DND-41 (cell line): ENCODE measurements around the gene FEM1B.

Experiments used
- ATAC-seq: fragments of 200-7000 bp; cut with Tn5 transposase; 3 replicates; pipeline ENCODE4 v1.9.1; 2021; ENCODE audit warnings: low read depth; ENCODE audit not compliant: insufficient read depth
- DNase-seq: peaks from one replicate; pipeline ENCODE4 v3.0.0-alpha.2; 2020
- H2AFZ ChIP-seq: 2 replicates; pipeline ENCODE4 v1.6.0; 2012; ENCODE audit warnings: low read depth, low read length
- H3K27ac ChIP-seq: 2 replicates; pipeline ENCODE4 v1.5.1; 2012; ENCODE audit warnings: low read length, inconsistent platforms
- H3K27me3 ChIP-seq: fragments of 200-600 bp; sonication (generic); 2 replicates; pipeline ENCODE4 v1.6.0; 2012; ENCODE audit warnings: low read length, mild to moderate bottlenecking, inconsistent platforms; ENCODE audit not compliant: insufficient read depth, poor library complexity
- H3K36me3 ChIP-seq: 2 replicates; pipeline ENCODE4 v1.5.1; 2012; ENCODE audit warnings: low read length, inconsistent platforms; ENCODE audit not compliant: insufficient read depth
- H3K4me1 ChIP-seq: 2 replicates; pipeline ENCODE4 v1.5.1; 2012; ENCODE audit warnings: mild to moderate bottlenecking, low read length; ENCODE audit not compliant: insufficient read depth
- H3K4me2 ChIP-seq: 2 replicates; pipeline ENCODE4 v1.6.0; 2012; ENCODE audit warnings: mild to moderate bottlenecking, moderate library complexity, low read length, inconsistent platforms; ENCODE audit not compliant: insufficient read depth
- H3K4me3 ChIP-seq, 2 experiments: fragments of 200-600 bp in 1 of 2; shearing (Covaris generic) in 1 of 2; 2 replicates each; pipeline ENCODE4 v1.5.1; 2012 to 2016; ENCODE audit warnings: inconsistent platforms in 2 of 2, low read length in 2 of 2, mild to moderate bottlenecking in 2 of 2, low read depth in 1 of 2, moderate library complexity in 1 of 2
- H3K79me2 ChIP-seq: 2 replicates; pipeline ENCODE4 v1.6.0; 2012; ENCODE audit warnings: low read length, inconsistent platforms; ENCODE audit not compliant: insufficient read depth
- H3K9ac ChIP-seq: 2 replicates; pipeline ENCODE4 v1.6.0; 2012; ENCODE audit warnings: low read depth, mild to moderate bottlenecking, inconsistent platforms, low read length, moderate library complexity
- H3K9me3 ChIP-seq: 2 replicates; pipeline ENCODE4 v1.5.1; 2012; ENCODE audit warnings: low read length, moderate library complexity, mild to moderate bottlenecking, inconsistent platforms; ENCODE audit not compliant: insufficient read depth, severe bottlenecking
- H4K20me1 ChIP-seq: 2 replicates; pipeline ENCODE4 v1.6.0; 2012; ENCODE audit warnings: low read length; ENCODE audit not compliant: insufficient read depth
- EZH2 ChIP-seq: IDR thresholded peaks from 3 replicates; pipeline ENCODE4 v1.6.1; 2012; ENCODE audit warnings: borderline replicate concordance, low read depth, mild to moderate bottlenecking, moderate library complexity, low read length, inconsistent platforms; ENCODE audit not compliant: severe bottlenecking
- TF ChIP-seq, protein P1 (sequence below): IDR thresholded peaks from 2 replicates; pipeline ENCODE4 v1.5.1; 2012; ENCODE audit warnings: borderline replicate concordance, low read length, moderate library complexity, mild to moderate bottlenecking; ENCODE audit not compliant: poor library complexity, severe bottlenecking; ENCODE audit errors: extremely low read depth

Gene FEM1B

DNA sequence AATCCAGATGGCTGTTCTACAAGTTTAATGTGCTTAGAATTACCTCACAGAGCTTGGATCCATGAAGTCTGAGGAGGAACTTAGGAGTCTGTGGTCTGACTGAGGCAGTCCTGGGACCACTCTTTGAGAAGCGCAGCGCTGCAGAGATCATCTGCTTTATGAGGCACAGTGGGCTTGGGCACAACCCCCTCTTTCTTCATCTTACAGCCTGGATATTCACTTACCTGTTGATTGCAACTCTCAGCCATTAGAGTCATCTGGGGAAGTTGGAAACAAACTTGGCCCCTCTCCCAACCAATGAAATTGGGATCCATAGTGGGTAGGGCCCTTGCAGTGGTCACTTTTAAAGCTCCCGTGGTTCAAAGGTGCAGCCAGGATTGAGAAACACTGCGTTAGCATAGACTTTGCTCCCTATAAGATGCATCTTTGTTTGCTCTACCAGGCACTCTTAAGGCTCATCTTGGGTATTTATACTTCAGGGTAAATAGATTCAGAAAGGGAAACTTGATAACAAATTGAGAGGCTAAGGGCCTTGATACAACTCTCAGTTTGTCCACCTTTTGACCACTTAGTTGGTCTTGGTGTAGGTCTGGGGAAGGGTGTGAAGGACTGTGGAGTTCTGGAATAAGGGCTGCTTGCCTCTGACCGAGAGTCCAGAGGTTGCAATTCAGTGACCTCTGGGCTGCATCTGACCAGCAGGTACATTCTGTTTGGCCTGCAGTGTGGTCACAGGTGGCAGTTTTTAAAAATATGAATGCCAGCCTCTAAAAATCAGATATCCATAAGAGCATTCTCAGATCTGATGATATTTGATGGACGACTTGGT lies 22.8 kb downstream of the FEM1B start:
- Histone ChIP-seq H4K20me1 (no peaks in the 10 kb centered on the region), H3K4me1 (peaks cover 21% of the 10 kb centered on the region), H3K36me3 (no peaks in the 10 kb centered on the region), H2AFZ (no peak overlapping the region), H3K27me3 (no peaks in the 10 kb centered on the region), H3K27ac (no peak overlapping the region), H3K9me3 (no peaks in the 10 kb centered on the region), H3K4me3 (no peak overlapping the region), H3K9ac (no peak overlapping the region), H3K4me2 (no peak overlapping the region), H3K79me2 (no peaks in the 10 kb centered on the region)
- no peak for ATAC-seq
- TF ChIP-seq EZH2: no peak
- TF ChIP-seq, protein P1, sequence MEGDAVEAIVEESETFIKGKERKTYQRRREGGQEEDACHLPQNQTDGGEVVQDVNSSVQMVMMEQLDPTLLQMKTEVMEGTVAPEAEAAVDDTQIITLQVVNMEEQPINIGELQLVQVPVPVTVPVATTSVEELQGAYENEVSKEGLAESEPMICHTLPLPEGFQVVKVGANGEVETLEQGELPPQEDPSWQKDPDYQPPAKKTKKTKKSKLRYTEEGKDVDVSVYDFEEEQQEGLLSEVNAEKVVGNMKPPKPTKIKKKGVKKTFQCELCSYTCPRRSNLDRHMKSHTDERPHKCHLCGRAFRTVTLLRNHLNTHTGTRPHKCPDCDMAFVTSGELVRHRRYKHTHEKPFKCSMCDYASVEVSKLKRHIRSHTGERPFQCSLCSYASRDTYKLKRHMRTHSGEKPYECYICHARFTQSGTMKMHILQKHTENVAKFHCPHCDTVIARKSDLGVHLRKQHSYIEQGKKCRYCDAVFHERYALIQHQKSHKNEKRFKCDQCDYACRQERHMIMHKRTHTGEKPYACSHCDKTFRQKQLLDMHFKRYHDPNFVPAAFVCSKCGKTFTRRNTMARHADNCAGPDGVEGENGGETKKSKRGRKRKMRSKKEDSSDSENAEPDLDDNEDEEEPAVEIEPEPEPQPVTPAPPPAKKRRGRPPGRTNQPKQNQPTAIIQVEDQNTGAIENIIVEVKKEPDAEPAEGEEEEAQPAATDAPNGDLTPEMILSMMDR: no peak
- no peak for DNase-seq

DNA sequence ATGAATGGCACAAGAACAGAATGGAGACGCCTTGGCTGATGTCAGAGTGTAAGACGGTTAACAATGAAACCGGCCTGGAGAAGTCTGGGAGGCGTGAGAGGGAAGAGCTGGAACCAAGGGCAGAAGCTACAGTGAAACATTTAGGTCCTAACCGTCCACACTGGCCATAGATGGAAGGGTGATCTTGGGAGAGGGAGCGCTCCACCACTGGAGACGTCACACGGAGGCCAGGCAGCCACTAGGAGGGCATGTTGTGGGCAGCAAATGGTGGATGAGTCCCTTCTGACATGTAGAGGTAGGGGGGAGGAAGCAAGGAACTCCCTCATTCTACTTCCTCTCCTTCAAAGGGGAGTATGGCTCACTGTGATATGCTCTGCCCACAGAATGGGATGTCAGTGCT lies 23.8 kb downstream of the FEM1B start:
- Histone ChIP-seq H3K4me1 (peaks cover 21% of the 10 kb centered on the region), H3K36me3 (no peaks in the 10 kb centered on the region), H3K27ac (no peak overlapping the region), H3K4me3 (no peak overlapping the region), H2AFZ (no peak overlapping the region), H3K9me3 (no peaks in the 10 kb centered on the region), H3K9ac (no peak overlapping the region), H3K79me2 (no peaks in the 10 kb centered on the region), H3K4me2 (no peak overlapping the region), H4K20me1 (no peaks in the 10 kb centered on the region), H3K27me3 (no peaks in the 10 kb centered on the region)
- ATAC-seq (no peak), DNase-seq (no peak)
- TF ChIP-seq, protein P1: no peak
- no peak for TF ChIP-seq EZH2

DNA sequence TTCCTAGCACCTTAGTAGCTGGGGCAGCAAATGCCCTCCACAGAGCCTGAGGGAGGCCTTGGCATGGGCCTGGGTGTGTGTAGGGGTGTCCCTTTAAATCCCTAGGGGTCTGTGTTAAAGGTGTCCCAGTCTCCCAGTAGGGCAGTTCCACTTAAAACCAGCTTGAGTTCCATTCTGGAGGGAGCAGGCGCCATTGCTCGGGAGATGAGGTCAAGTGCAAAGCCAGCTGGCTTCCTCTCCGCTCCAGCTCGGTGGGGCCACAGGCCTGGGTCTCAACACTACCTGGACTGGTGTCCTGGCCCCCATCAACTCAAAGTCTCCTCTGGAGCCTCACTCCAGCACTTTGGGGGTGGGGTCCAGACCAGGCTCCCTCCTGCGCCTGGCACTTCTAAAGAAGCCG lies 25.2 kb downstream of the FEM1B start:
- H3K9me3 ChIP-seq: no peaks in the 10 kb centered on the region
- ATAC-seq (no peak), DNase-seq (no peak)
- H2AFZ ChIP-seq: no peak overlapping the region
- TF ChIP-seq EZH2: no peak
- TF ChIP-seq, protein P1: no peak
- H3K36me3 ChIP-seq: no peaks in the 10 kb centered on the region
- H3K27ac ChIP-seq: no peak overlapping the region
- no peaks in the 10 kb centered on the region for H3K27me3 ChIP-seq
- no peak overlapping the region for H3K9ac ChIP-seq
- H3K4me1 ChIP-seq: peaks cover 19% of the 10 kb centered on the region
- H3K4me2 ChIP-seq: no peak overlapping the region
- no peaks in the 10 kb centered on the region for H4K20me1 ChIP-seq
- H3K79me2 ChIP-seq: no peaks in the 10 kb centered on the region
- no peak overlapping the region for H3K4me3 ChIP-seq
